Choroid plexus epithelial cell (primary cell): ENCODE results near the gene PRSS50.

ENCODE experiments used
- DNase-seq: peaks from one replicate; pipeline ENCODE4 v3.0.0-alpha.2; 2010; ENCODE audit warnings: low read depth
- H3K4me3 ChIP-seq: 2 replicates; pipeline ENCODE4 v1.5.1; 2011; ENCODE audit warnings: low read depth, mild to moderate bottlenecking, control low read depth, low read length, moderate library complexity
- TF ChIP-seq, protein P1 (sequence below): conservative IDR thresholded peaks from 2 replicates; pipeline ENCODE4 v1.5.1; 2011; ENCODE audit warnings: low read depth, mild to moderate bottlenecking, control low read depth, inconsistent platforms, low read length, moderate library complexity

Gene PRSS50

DNA sequence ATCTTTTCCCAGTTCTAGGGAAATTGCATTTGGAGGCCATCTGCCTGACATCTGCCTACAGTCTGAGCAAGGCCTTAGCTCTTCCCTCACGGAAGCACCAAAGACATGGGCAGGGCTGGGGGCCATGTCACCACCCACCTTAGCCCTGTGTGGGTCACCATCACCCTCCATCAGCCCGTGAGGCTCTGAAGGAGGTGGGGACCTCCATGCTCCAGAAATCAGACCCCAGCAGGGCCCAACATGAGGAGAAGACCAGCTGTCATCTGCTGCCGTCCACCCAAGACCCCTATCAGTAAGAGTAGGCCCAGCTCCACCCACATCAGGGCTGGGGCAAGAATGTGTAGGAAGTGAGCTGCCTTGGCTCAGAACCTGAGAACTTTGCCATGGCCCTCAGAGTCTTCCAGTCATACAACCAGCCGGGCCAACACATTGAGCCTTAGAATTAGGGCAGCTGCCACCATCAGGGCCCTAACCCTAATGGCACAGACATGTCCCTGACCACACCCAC is 14.6 kb downstream of the PRSS50 start:
- no peak for DNase-seq
- TF ChIP-seq, protein P1, sequence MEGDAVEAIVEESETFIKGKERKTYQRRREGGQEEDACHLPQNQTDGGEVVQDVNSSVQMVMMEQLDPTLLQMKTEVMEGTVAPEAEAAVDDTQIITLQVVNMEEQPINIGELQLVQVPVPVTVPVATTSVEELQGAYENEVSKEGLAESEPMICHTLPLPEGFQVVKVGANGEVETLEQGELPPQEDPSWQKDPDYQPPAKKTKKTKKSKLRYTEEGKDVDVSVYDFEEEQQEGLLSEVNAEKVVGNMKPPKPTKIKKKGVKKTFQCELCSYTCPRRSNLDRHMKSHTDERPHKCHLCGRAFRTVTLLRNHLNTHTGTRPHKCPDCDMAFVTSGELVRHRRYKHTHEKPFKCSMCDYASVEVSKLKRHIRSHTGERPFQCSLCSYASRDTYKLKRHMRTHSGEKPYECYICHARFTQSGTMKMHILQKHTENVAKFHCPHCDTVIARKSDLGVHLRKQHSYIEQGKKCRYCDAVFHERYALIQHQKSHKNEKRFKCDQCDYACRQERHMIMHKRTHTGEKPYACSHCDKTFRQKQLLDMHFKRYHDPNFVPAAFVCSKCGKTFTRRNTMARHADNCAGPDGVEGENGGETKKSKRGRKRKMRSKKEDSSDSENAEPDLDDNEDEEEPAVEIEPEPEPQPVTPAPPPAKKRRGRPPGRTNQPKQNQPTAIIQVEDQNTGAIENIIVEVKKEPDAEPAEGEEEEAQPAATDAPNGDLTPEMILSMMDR = no peak

DNA sequence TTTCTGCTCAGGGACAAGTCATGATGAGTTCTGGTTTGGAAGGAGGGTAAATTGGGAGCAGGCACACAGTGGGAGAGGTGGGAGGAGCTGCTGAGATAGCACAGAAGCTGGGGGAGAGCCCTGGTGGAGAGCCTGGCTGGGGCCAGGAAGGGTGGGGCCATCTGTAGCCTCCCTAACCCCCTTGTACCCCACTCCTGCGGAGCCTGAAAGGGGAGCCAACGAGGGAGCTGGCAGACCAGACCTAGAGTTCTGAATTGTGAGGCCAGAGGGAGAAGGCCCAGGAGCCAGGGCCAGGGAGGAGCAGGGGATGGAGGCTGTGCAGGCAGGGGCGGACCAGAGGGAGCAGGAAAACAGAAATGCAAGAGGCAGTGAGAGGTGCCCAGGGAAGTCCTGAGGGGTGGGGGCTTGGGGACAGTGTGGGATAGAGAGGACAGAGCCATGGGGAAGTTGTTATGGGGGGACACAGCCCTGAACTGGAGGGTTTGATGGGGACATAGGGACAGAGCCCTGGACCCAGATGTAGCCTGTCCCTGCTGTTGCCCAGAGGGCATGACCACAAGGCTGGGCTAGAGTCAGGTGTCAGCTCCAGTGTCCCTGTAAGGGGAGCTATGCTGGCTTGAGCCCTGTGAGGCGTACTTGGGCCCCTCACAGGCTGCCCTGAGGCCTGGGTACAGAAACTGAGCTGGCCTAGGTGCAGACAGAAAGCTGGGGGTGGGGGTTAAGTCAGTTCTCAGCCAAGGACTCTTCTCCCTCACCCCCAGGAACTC is 15.2 kb downstream of the PRSS50 start:
- TF ChIP-seq, protein P1 = no peak
- no peak overlapping the region for H3K4me3 ChIP-seq
- DNase-seq = no peak

More for the DNA sequence above, 14.6 kb downstream of the PRSS50 start:
- no peak overlapping the region for H3K4me3 ChIP-seq

DNA sequence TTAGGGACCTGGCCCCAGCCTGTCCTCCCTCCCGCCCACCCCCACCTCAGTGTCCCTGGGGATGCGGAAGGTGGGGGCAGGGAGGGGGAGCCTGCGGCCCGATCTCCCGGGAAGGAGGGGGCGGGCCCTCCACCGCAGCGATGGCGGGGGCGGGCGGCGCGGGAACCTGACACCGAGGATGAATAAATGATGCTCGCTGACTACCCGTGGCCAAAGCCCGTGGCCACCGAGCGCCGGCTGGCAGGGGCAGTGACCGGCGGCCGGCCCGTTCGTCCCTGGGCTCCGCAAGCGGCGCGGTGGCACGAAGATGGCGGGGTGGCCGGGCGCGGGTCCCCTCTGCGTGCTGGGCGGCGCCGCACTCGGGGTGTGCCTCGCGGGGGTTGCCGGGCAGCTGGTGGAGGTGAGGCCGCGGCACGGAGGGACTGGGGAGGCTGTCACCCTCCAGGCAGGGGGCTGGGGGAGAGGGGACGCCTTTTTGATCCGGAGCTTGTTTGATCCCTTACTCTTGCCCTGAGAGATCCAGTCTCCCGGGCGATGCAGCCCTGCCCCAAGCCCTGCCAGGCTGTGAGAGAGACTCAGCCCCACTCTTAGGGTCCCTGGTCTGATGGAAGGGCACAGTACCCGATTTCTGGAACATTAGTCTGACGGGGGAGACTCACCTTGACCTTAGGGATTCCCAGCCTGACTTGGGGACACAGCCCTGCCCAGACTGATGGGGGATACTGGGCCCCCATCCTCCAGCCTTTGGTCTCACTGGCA is 16.3 kb downstream of the PRSS50 start, which contains the start of gene TMIE:
TSS of gene TMIE (plus strand) at position 212 of the 759 bp plus-strand sequence. CDS start at position 308, 96 bp downstream.
- no peak within 1 kb of the TSS for H3K4me3 ChIP-seq
- TF ChIP-seq, protein P1 = no peak
- no peak for DNase-seq

DNA sequence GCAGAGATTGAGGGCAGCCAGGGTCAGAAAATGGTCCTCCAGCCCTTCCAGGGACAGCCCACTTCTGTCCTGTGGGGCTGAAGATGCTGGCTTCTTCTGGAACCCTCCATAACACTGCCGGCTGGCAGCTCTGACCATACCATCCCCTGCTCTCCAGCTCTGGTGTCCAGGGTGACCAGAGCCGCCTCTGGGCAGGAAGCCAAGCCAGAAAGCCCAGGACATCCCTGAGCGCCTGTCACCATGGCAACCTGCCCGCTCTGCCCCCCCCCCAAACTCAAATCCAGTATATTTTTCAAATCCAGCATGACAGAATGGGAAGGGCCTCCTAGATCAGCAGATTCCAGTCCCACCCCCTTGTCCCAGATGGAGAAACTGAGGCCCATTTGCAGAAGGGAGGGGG is 16.9 kb downstream of the PRSS50 start:
- DNase-seq = no peak
- TF ChIP-seq, protein P1 = no peak
- H3K4me3 ChIP-seq = no peak overlapping the region

DNA sequence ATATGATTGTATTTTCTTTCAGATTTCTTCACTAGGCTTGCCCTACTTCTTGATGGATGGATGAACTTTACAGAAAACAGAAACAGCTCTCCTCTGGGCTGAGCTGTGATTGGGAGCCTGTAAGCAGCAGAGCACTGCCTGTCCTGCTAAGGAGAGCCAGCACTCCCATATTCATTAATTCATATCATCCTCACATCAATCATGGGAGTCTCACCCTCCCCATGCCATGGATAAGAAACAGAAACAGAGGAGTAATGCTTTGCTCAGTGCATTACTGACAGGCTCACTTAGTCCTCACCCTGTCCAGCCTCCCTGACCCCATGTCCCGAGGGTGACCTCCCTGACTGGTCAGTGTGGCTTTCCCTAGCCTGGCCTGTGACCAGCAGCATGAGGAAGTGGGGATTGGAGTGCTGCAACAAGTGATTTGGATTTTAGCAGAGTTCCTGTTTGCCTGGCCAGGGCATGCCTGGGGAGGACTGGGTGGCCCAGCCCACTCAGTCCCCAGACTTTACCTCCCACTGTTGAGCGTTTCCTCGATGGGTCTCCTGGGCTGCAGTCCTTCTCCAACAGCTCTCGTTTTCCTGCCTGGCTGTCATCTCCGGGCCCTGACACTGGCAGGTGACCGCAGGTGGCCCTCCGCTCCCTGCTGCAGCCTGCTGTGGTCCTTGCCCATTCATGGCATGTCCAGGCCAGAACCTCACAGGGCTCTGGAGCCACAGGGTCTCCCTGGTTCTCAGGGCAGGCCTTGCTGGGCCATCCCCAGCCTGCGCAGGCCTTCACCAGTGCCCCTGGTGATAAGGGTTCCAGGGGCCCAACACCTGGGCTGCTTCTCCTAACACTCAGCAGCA is 17.8 kb downstream of the PRSS50 start:
- no peak for DNase-seq
- TF ChIP-seq, protein P1 = no peak
- no peak overlapping the region for H3K4me3 ChIP-seq

DNA sequence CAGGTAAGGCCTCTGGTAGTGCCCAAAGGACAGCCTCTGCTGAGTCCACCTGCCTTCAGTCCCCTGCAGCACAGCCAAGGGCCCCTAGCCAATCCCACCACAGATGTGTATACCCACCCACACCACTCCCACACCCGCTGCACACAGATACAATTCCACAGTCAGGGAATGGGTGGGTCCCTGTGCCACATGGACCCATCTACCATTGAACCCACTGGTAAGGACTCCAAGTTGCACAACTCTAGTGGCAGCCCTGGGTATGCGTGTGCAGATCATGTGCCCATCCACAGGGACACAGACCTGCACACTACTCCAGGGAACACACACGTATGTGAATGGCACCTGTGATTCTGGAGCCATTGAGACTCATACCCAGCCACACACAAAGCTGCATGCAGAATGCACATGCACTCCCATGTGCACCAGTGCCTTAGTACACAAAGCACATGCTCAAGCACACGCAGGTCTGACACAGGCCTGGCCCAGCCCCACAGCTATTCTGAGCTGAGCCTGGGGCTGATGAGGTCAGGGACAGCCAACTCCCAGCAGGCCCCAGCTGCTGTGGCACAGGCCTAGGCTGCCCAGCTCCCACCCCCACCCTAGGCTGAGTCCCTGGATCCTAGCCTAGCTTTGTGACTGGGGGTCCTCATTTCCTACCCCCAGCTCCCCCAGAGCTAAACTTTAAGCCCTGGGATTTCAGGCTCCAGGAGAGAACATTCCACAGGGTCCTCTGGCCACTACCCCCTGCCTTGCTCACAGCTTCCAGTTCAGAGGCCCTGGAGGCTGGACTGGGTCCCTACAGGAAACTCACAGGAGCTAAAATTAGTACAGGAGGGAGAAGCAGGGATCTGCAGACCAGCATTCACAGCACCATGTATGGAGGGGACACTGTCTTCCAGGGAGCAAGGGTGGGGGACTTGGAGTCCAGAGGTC is 21.4 kb downstream of the PRSS50 start:
- DNase-seq = peak; percentile 49
- no peak overlapping the region for H3K4me3 ChIP-seq
- TF ChIP-seq, protein P1 = peak; percentile 11
